Measurements from ENCODE around the gene PCDHB5. TPM values are rescaled to one million over a fixed set of nuclear protein-coding genes. Genes with fewer than 3 reads are reported as not detected.
A peak's percentile ranks its signal among the peaks of the same experiment; 100 is the strongest.

Gene PCDHB5
- total and polyA plus RNA-seq, 2 of the 13 experiments (the other 11 are each of a cell fraction or from before 2014, with no cell fraction given) = 0.07 to 0.08 TPM

DNA sequence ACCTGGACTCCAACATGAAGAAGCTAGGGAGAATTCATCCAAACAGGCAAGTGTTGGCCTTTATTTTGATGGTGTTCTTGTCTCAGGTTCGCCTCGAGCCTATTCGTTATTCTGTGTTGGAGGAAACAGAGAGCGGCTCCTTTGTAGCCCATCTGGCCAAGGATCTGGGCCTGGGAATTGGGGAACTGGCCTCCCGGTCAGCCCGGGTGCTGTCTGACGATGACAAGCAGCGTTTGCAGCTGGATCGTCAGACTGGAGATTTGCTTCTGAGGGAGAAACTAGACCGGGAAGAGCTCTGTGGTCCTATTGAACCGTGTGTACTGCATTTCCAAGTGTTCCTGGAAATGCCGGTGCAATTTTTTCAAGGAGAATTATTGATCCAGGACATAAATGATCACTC lies 13.0 kb upstream of the PCDHB5 start:
- H3K9ac ChIP-seq (ENCODE audit: insufficient read depth, low read depth, low read length) = no peak overlapping the region
- H3K27me3 ChIP-seq (ENCODE audit: control insufficient read depth in 1 of 2, insufficient read depth in 2 of 2, low read length in 2 of 2) = no peaks in the 10 kb centered on the region; a peak in 1 of 5 replicates
- DNase-seq (ENCODE audit: low spot score) (no peak), ATAC-seq (no peak), FAIRE-seq (no peak)
- 22% methylated on average over 12 of the region's 12 CpGs for WGBS (ENCODE audit: low lambda C conversion rate)
- H3K79me2 ChIP-seq (ENCODE audit: insufficient read depth, low read length) = no peaks in the 10 kb centered on the region
- in situ Hi-C loops (cut with HindIII; ENCODE audit: extremely low pct_ligation_motif_present, low pct_unique_long_range_greater_than_20kb) = no loop called here
- H4K20me1 ChIP-seq (ENCODE audit: insufficient read depth, low read length) = no peaks in the 10 kb centered on the region
- H2AFZ ChIP-seq (ENCODE audit: low read length) = no peak overlapping the region
- no peaks in the 10 kb centered on the region for H3K4me1 ChIP-seq (ENCODE audit: insufficient read depth, low read length)
- no peaks in the 10 kb centered on the region for H3K36me3 ChIP-seq (replicated peaks in 1 of 2; ENCODE audit: control insufficient read depth in 1 of 2, insufficient read depth in 2 of 2, low read length in 2 of 2)
- no peak overlapping the region for H3K27ac ChIP-seq (ENCODE audit: extremely low read length, insufficient read depth, low read length)
- ChIA-PET POLR2A (no interaction called here), CTCF (ENCODE audit: low intra/inter-chr PET ratio, low total read pairs) (no interaction called here)
- intact Hi-C loops (cut with micrococcal nuclease; ENCODE audit: unreplicated experiment) = no loop called here
- H3K4me2 ChIP-seq (ENCODE audit: low read depth, low read length) = 0 out of 2 replicates have a peak overlapping the region, but pooled peaks have one; percentile 21
- no peak overlapping the region for H3K4me3 ChIP-seq (replicated peaks in 1 of 3; ENCODE audit: insufficient read depth in 1 of 3, low read depth in 2 of 3, low read length in 3 of 3)
- BruUV-seq (replicated peaks) = no TSS peak
- H3K9me3 ChIP-seq (ENCODE audit: low read length) = no peaks in the 10 kb centered on the region
- TF ChIP-seq BRD4 (CRISPR knock-in tag; IDR thresholded peaks at IDR 0.05) (no peak), DNMT3B (CRISPR knock-in tag; conservative IDR thresholded peaks at IDR 0.05) (no peak), KMT2B (CRISPR knock-in tag; IDR thresholded peaks at IDR 0.05) (no peak), DNMT1 (CRISPR knock-in tag; IDR thresholded peaks at IDR 0.05) (no peak), BHLHE40 (IDR thresholded peaks at IDR 0.05; ENCODE audit: low read length) (no peak), PRMT3 (CRISPR knock-in tag; IDR thresholded peaks at IDR 0.05; ENCODE audit: borderline replicate concordance, low read depth) (no peak), ZNF337 (CRISPR knock-in tag; IDR thresholded peaks at IDR 0.05; ENCODE audit: borderline replicate concordance, low read depth) (no peak), SCMH1 (CRISPR knock-in tag; IDR thresholded peaks at IDR 0.05; ENCODE audit: borderline replicate concordance) (no peak), AGO1 (IDR thresholded peaks at IDR 0.05; ENCODE audit: low read depth, low read length, poor library complexity, severe bottlenecking) (no peak), ZNF776 (CRISPR knock-in tag; IDR thresholded peaks at IDR 0.05) (no peak), ZNF496 (CRISPR knock-in tag; IDR thresholded peaks at IDR 0.05; ENCODE audit: insufficient replicate concordance) (no peak), ZNF484 (CRISPR knock-in tag; IDR thresholded peaks at IDR 0.05; ENCODE audit: borderline replicate concordance, low read depth) (no peak), TOPORS (CRISPR knock-in tag; IDR thresholded peaks at IDR 0.05) (no peak), ELF1 (CRISPR knock-in tag; IDR thresholded peaks at IDR 0.05) (no peak), ZNF780A (CRISPR knock-in tag; IDR thresholded peaks at IDR 0.05) (no peak)
- TF ChIP-seq, protein P1, sequence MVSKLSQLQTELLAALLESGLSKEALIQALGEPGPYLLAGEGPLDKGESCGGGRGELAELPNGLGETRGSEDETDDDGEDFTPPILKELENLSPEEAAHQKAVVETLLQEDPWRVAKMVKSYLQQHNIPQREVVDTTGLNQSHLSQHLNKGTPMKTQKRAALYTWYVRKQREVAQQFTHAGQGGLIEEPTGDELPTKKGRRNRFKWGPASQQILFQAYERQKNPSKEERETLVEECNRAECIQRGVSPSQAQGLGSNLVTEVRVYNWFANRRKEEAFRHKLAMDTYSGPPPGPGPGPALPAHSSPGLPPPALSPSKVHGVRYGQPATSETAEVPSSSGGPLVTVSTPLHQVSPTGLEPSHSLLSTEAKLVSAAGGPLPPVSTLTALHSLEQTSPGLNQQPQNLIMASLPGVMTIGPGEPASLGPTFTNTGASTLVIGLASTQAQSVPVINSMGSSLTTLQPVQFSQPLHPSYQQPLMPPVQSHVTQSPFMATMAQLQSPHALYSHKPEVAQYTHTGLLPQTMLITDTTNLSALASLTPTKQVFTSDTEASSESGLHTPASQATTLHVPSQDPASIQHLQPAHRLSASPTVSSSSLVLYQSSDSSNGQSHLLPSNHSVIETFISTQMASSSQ (IDR thresholded peaks at IDR 0.05; ENCODE audit: low read depth) = no peak
- TF ChIP-seq, protein P1 (CRISPR knock-in tag; IDR thresholded peaks at IDR 0.05; ENCODE audit: borderline replicate concordance) = no peak
- TF ChIP-seq, protein P2, sequence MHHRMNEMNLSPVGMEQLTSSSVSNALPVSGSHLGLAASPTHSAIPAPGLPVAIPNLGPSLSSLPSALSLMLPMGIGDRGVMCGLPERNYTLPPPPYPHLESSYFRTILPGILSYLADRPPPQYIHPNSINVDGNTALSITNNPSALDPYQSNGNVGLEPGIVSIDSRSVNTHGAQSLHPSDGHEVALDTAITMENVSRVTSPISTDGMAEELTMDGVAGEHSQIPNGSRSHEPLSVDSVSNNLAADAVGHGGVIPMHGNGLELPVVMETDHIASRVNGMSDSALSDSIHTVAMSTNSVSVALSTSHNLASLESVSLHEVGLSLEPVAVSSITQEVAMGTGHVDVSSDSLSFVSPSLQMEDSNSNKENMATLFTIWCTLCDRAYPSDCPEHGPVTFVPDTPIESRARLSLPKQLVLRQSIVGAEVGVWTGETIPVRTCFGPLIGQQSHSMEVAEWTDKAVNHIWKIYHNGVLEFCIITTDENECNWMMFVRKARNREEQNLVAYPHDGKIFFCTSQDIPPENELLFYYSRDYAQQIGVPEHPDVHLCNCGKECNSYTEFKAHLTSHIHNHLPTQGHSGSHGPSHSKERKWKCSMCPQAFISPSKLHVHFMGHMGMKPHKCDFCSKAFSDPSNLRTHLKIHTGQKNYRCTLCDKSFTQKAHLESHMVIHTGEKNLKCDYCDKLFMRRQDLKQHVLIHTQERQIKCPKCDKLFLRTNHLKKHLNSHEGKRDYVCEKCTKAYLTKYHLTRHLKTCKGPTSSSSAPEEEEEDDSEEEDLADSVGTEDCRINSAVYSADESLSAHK (CRISPR knock-in tag; IDR thresholded peaks at IDR 0.05; ENCODE audit: borderline replicate concordance) = no peak
- TF ChIP-seq, protein P3, sequence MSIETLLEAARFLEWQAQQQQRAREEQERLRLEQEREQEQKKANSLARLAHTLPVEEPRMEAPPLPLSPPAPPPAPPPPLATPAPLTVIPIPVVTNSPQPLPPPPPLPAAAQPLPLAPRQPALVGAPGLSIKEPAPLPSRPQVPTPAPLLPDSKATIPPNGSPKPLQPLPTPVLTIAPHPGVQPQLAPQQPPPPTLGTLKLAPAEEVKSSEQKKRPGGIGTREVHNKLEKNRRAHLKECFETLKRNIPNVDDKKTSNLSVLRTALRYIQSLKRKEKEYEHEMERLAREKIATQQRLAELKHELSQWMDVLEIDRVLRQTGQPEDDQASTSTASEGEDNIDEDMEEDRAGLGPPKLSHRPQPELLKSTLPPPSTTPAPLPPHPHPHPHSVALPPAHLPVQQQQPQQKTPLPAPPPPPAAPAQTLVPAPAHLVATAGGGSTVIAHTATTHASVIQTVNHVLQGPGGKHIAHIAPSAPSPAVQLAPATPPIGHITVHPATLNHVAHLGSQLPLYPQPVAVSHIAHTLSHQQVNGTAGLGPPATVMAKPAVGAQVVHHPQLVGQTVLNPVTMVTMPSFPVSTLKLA (IDR thresholded peaks at IDR 0.05) = no peak
